ENCODE results near the gene NUP62CL.

- no peak for TF ChIP-seq CTCF (conservative IDR thresholded peaks at IDR 0.05; ENCODE audit: low read depth, low read length)
- TF ChIP-seq EZH2 (IDR thresholded peaks at IDR 0.05; ENCODE audit: low read length, unreplicated experiment): no peak
These were observed 34.7 kb downstream of the NUP62CL start for GRCh38 chrX:107171369-107172102.

Measured in PC-3 (cell line).